Spleen (tissue), 7 donors: ENCODE results near the gene NAPSA.

Source experiments
- POLR2A ChIP-seq, 3 donors: fragments of 450-650 bp; IDR thresholded peaks; one replicate each; pipeline ENCODE4 v1.5.1; 2017; ENCODE audit warnings: antibody characterized with exemption in 3 of 3, mild to moderate bottlenecking in 1 of 3
- TF ChIP-seq, protein P1 (sequence below), 11 experiments: fragments of 200-600 bp in 7 of 11; fragments of 450-650 bp in 4 of 11; sonication (generic) in 4 of 11; IDR thresholded peaks in 8 of 11; conservative IDR thresholded peaks in 3 of 11; 1 replicate in 7 of 11; 2 replicates in 4 of 11; pipeline versions ENCODE4 v1.4.0 to v1.8.0; 2016 to 2021; ENCODE audit warnings: antibody characterized with exemption in 11 of 11, inconsistent platforms in 4 of 11, mild to moderate bottlenecking in 1 of 11
- donor health status: DM: no; HTN: no; CAD: no; lungs with moderate emphysema.
- donor health status: DM: no; HTN: no; CAD: no.
- donor health status: DM: no; HTN: no; CAD: no.

DNA sequence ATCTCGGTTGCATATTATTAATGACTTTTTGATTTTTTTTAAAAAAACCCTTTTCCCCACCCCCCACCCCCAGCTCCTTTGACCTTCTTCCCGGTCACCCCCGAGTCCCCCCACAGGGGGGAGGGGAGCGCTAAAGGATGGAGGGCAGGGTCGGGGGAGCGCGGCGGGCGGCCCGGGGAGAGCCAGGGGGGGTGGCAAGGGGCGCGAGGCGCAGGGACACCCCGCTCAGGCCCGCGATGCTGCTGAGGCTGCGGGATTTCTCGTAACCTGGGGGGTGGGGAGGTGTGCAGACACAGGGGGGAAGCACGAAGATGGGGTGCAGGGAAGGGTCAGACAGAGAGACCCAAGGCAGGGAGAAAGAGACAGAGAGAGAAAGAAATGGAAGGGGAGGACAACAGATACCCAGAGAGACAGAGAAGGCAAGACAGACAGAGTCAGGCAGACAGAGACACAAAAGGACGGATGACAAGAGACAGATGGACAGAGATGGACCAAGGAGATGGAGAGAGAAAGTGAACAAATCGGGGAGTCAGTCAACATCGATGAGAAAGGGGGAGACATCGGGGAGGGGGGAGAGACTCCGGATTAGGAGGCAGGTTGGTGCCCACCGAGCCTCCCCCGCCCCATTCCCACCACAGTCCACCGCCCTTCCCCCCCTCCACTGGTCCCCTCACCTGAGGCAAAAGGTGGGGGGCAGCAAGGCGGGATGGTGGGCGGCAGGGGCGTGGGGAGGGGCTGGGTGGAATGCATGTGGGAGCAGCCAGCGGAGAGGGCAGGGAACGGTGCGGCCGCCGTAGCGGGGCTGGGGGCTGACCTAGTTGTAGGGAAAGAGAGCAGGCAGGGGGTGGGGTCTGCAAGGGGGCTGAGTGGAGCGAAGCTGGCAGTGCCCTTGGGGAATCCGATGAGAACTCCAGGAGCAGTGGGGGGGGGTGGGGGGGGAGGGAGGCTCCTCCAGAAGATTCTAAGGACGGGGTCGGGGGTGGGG lies 50.4 kb downstream of the NAPSA start:
- no peak for TF ChIP-seq POLR2A (IDR thresholded peaks at IDR 0.05)
- TF ChIP-seq, protein P1, sequence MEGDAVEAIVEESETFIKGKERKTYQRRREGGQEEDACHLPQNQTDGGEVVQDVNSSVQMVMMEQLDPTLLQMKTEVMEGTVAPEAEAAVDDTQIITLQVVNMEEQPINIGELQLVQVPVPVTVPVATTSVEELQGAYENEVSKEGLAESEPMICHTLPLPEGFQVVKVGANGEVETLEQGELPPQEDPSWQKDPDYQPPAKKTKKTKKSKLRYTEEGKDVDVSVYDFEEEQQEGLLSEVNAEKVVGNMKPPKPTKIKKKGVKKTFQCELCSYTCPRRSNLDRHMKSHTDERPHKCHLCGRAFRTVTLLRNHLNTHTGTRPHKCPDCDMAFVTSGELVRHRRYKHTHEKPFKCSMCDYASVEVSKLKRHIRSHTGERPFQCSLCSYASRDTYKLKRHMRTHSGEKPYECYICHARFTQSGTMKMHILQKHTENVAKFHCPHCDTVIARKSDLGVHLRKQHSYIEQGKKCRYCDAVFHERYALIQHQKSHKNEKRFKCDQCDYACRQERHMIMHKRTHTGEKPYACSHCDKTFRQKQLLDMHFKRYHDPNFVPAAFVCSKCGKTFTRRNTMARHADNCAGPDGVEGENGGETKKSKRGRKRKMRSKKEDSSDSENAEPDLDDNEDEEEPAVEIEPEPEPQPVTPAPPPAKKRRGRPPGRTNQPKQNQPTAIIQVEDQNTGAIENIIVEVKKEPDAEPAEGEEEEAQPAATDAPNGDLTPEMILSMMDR (IDR thresholded peaks at IDR 0.05 in 8 of 11, conservative IDR thresholded peaks at IDR 0.05 in 3 of 11) = no peak
